Central memory CD8-positive, alpha-beta T cell (primary cell): ENCODE results near the gene NODAL.

ENCODE experiments used
- ATAC-seq: fragments of 150-1000 bp; cut with Tn5 transposase; replicated peaks from 2 replicates; pipeline ENCODE4 v1.10.0; 2022; ENCODE audit warnings: mild to moderate bottlenecking, moderate FRiP score, moderate number of reproducible peaks; ENCODE audit not compliant: poor library complexity, severe bottlenecking; ENCODE audit errors: extremely low read depth
- DNase-seq, 2 donors: peaks; one replicate each; pipeline ENCODE4 v3.0.0; 2021; ENCODE audit warnings: low spot score in 2 of 2
- H3K27ac Mint-ChIP-seq: one replicate; pipeline ENCODE4 v1.8.0; 2022; ENCODE audit warnings: low read depth, mild to moderate bottlenecking, moderate library complexity, mixed read lengths
- H3K27me3 Mint-ChIP-seq: one replicate; pipeline ENCODE4 v1.8.0; 2022; ENCODE audit warnings: mixed read lengths
- H3K36me3 Mint-ChIP-seq: one replicate; pipeline ENCODE4 v1.8.0; 2022; ENCODE audit warnings: mild to moderate bottlenecking, moderate library complexity, mixed read lengths; ENCODE audit not compliant: insufficient read depth
- H3K4me1 Mint-ChIP-seq: one replicate; pipeline ENCODE4 v1.8.0; 2022; ENCODE audit warnings: mixed read lengths
- H3K4me3 Mint-ChIP-seq: one replicate; pipeline ENCODE4 v1.8.0; 2022; ENCODE audit warnings: mild to moderate bottlenecking, moderate library complexity, mixed read lengths
- H3K9me3 Mint-ChIP-seq: one replicate; pipeline ENCODE4 v1.8.0; 2022; ENCODE audit warnings: mixed read lengths

NODAL gene

GRCh38 chr10:70412356-70412755 lies 29.1 kb downstream of the NODAL start:
- no peak for ATAC-seq
- Mint-ChIP-seq H3K4me1 (peaks cover 66% of the 10 kb centered on the region), H3K27me3 (no peaks in the 10 kb centered on the region), H3K36me3 (peaks cover 3% of the 10 kb centered on the region), H3K9me3 (no peaks in the 10 kb centered on the region), H3K27ac (no peak overlapping the region), H3K4me3 (no peak overlapping the region)
- DNase-seq: no peak

GRCh38 chr10:70410608-70411007 lies 30.9 kb downstream of the NODAL start:
- Mint-ChIP-seq H3K36me3 (peaks cover 9% of the 10 kb centered on the region), H3K27me3 (no peaks in the 10 kb centered on the region), H3K9me3 (no peaks in the 10 kb centered on the region), H3K27ac (no peak overlapping the region), H3K4me1 (peaks cover 72% of the 10 kb centered on the region), H3K4me3 (no peak overlapping the region)
- ATAC-seq: no peak
- no peak for DNase-seq

- Mint-ChIP-seq H3K27ac (peak overlapping the region; percentile 4), H3K27me3 (no peaks in the 10 kb centered on the region), H3K4me3 (peak overlapping the region; percentile 3), H3K4me1 (peaks cover 72% of the 10 kb centered on the region), H3K9me3 (no peaks in the 10 kb centered on the region), H3K36me3 (peaks cover 9% of the 10 kb centered on the region)
- no peak for DNase-seq
- ATAC-seq: no peak
These were observed 31.7 kb downstream of the NODAL start for GRCh38 chr10:70409772-70410171.

- DNase-seq: no peak
- ATAC-seq: no peak
- peak overlapping the region; percentile 98 for H3K27ac Mint-ChIP-seq
- no peaks in the 10 kb centered on the region for H3K9me3 Mint-ChIP-seq
- peak overlapping the region; percentile 99 for H3K4me3 Mint-ChIP-seq
- peaks cover 49% of the 10 kb centered on the region for H3K4me1 Mint-ChIP-seq
- no peaks in the 10 kb centered on the region for H3K27me3 Mint-ChIP-seq
- peaks cover 11% of the 10 kb centered on the region for H3K36me3 Mint-ChIP-seq
These were observed 36.2 kb downstream of the NODAL start for GRCh38 chr10:70405037-70405824.

- Mint-ChIP-seq H3K4me3 (peak overlapping the region; percentile 99), H3K27me3 (no peaks in the 10 kb centered on the region), H3K27ac (peak overlapping the region; percentile 98), H3K4me1 (peaks cover 46% of the 10 kb centered on the region), H3K36me3 (peaks cover 9% of the 10 kb centered on the region), H3K9me3 (no peaks in the 10 kb centered on the region)
- ATAC-seq: no peak
- no peak for DNase-seq
These were observed 36.8 kb downstream of the NODAL start for GRCh38 chr10:70404787-70405036.

GRCh38 chr10:70404036-70404786 lies 37.3 kb downstream of the NODAL start, which contains the start of gene EIF4EBP2:
Gene EIF4EBP2 (plus strand): TSS chr10:70404145. CDS start chr10:70404402, 257 bp downstream.
- H3K27ac Mint-ChIP-seq: peak within 1 kb of the TSS; percentile 98
- H3K4me1 Mint-ChIP-seq: peaks cover 41% of the 10 kb centered on the region
- DNase-seq (peak; percentile 98 to 100), ATAC-seq (peak; percentile 93)
- H3K36me3 Mint-ChIP-seq: peaks cover 7% of the 10 kb centered on the region
- no peaks in the 10 kb centered on the region for H3K9me3 Mint-ChIP-seq
- no peaks in the 10 kb centered on the region for H3K27me3 Mint-ChIP-seq
- H3K4me3 Mint-ChIP-seq: peak within 1 kb of the TSS; percentile 99

- peaks cover 7% of the 10 kb centered on the region for H3K36me3 Mint-ChIP-seq
- DNase-seq (no peak), ATAC-seq (no peak)
- H3K27me3 Mint-ChIP-seq: no peaks in the 10 kb centered on the region
- peaks cover 34% of the 10 kb centered on the region for H3K4me1 Mint-ChIP-seq
- peak overlapping the region; percentile 99 for H3K4me3 Mint-ChIP-seq
- peak overlapping the region; percentile 58 for H3K27ac Mint-ChIP-seq
- H3K9me3 Mint-ChIP-seq: no peaks in the 10 kb centered on the region
These were observed 37.9 kb downstream of the NODAL start for GRCh38 chr10:70403483-70404035.

- DNase-seq (no peak), ATAC-seq (no peak)
- H3K27me3 Mint-ChIP-seq: no peaks in the 10 kb centered on the region
- no peak overlapping the region for H3K4me3 Mint-ChIP-seq
- no peak overlapping the region for H3K27ac Mint-ChIP-seq
- peaks cover 6% of the 10 kb centered on the region for H3K4me1 Mint-ChIP-seq
- H3K9me3 Mint-ChIP-seq: no peaks in the 10 kb centered on the region
- H3K36me3 Mint-ChIP-seq: no peaks in the 10 kb centered on the region
These were observed 42.3 kb downstream of the NODAL start for GRCh38 chr10:70399177-70399576.

- H3K4me3 Mint-ChIP-seq: no peak overlapping the region
- DNase-seq (no peak), ATAC-seq (no peak)
- H3K9me3 Mint-ChIP-seq: no peaks in the 10 kb centered on the region
- no peaks in the 10 kb centered on the region for H3K4me1 Mint-ChIP-seq
- H3K27ac Mint-ChIP-seq: no peak overlapping the region
- H3K27me3 Mint-ChIP-seq: peaks cover 11% of the 10 kb centered on the region
- no peaks in the 10 kb centered on the region for H3K36me3 Mint-ChIP-seq
These were observed 45.3 kb downstream of the NODAL start for GRCh38 chr10:70396140-70396539.

GRCh38 chr10:70391654-70392053 lies 49.8 kb downstream of the NODAL start:
- DNase-seq: no peak
- no peak for ATAC-seq
- Mint-ChIP-seq H3K4me3 (no peak overlapping the region), H3K27me3 (peaks cover 26% of the 10 kb centered on the region), H3K4me1 (no peaks in the 10 kb centered on the region), H3K36me3 (no peaks in the 10 kb centered on the region), H3K9me3 (no peaks in the 10 kb centered on the region), H3K27ac (no peak overlapping the region)
